ENCODE data around the gene GPANK1. TPM values are rescaled to one million over a fixed set of nuclear protein-coding genes. Genes with fewer than 3 reads are reported as not detected.

The GPANK1 gene
- total RNA-seq, 3 donors from 2014 or later, result 34.9 to 37.8 (median 37.5) TPM

GRCh38 chr6:31614075-31614619, 50.6 kb downstream of the GPANK1 start:
- H3K9me3 Mint-ChIP-seq, result no peaks in the 10 kb centered on the region
- H3K4me3 Mint-ChIP-seq, result no peak overlapping the region
- DNase-seq (no peak), ATAC-seq (no peak)
- H3K27me3 Mint-ChIP-seq (ENCODE audit: low read depth), result no peaks in the 10 kb centered on the region
- H3K36me3 Mint-ChIP-seq (ENCODE audit: insufficient read depth), result no peaks in the 10 kb centered on the region
- H3K4me1 Mint-ChIP-seq (ENCODE audit: low read depth), result peaks cover 28% of the 10 kb centered on the region

Other genes starting within 250 kb of the GPANK1 start
- gene MICB, start 166.9 kb downstream of the GPANK1 start, total RNA-seq, result 10 to 100 TPM; 11.3 to 14.9 (median 12.5) TPM
- gene MCCD1, start 136.0 kb downstream of the GPANK1 start, total RNA-seq, result not detected
- gene DDX39B, start 123.0 kb downstream of the GPANK1 start, total RNA-seq, result 100 to 1,000 TPM; 644 to 667 (median 666) TPM
- under 1 TPM; 0.38 to 0.84 (median 0.58) TPM for gene ATP6V1G2, start 118.4 kb downstream of the GPANK1 start, total RNA-seq
- 10 to 100 TPM in 2 of 3 donors, 1 to 10 TPM in 1; 9.3 to 12.8 (median 12.7) TPM for gene NFKBIL1, start 117.4 kb downstream of the GPANK1 start, total RNA-seq
- gene LTA, start 92.7 kb downstream of the GPANK1 start, total RNA-seq, result 1,000 to 10,000 TPM; 1,238 to 1,641 (median 1,296) TPM
- gene TNF, start 89.4 kb downstream of the GPANK1 start, total RNA-seq, result 100 to 1,000 TPM; 485 to 701 (median 587) TPM
- 100 to 1,000 TPM; 161 to 210 (median 186) TPM for gene LTB, start 82.6 kb downstream of the GPANK1 start, total RNA-seq
- gene LST1, start 78.7 kb downstream of the GPANK1 start, total RNA-seq, result 1 to 10 TPM; 4.8 to 7.9 (median 7.0) TPM
- 10 to 100 TPM in 1 of 3 donors, 1 to 10 TPM in 2; 6.0 to 27.3 (median 8.4) TPM for gene NCR3, start 72.0 kb downstream of the GPANK1 start, total RNA-seq
- gene AIF1, start 49.8 kb downstream of the GPANK1 start, total RNA-seq, result 10 to 100 TPM; 18.5 to 57.5 (median 36.5) TPM
- gene PRRC2A, start 44.3 kb downstream of the GPANK1 start, total RNA-seq, result 100 to 1,000 TPM; 290 to 309 (median 306) TPM
- 100 to 1,000 TPM; 403 to 418 (median 411) TPM for gene BAG6, start 12.3 kb downstream of the GPANK1 start, total RNA-seq
- gene APOM, start 9.1 kb downstream of the GPANK1 start, total RNA-seq, result 1 to 10 TPM; 1.8 to 2.8 (median 2.1) TPM
- 10 to 100 TPM; 17.1 to 18.3 (median 18.2) TPM for gene C6orf47, start 4.2 kb downstream of the GPANK1 start, total RNA-seq
- gene CSNK2B, start 1.1 kb upstream of the GPANK1 start, total RNA-seq, result 100 to 1,000 TPM; 301 to 311 (median 307) TPM
- 10 to 100 TPM; 22.6 to 24.0 (median 22.9) TPM for gene LY6G5B, start 5.0 kb upstream of the GPANK1 start, total RNA-seq
- gene LY6G5C, start 16.1 kb upstream of the GPANK1 start, total RNA-seq, result 1 to 10 TPM; 2.3 to 3.8 (median 3.1) TPM
- 10 to 100 TPM; 33.9 to 38.1 (median 35.2) TPM for gene ABHD16A, start 38.3 kb upstream of the GPANK1 start, total RNA-seq
- gene LY6G6F, start 41.9 kb upstream of the GPANK1 start, total RNA-seq, result not detected
- gene LY6G6D, start 50.4 kb upstream of the GPANK1 start, total RNA-seq, result not detected
- not detected for gene LY6G6C, start 56.7 kb upstream of the GPANK1 start, total RNA-seq
- gene MPIG6B, start 58.4 kb upstream of the GPANK1 start, total RNA-seq, result under 1 TPM in 2 of 3 donors, not detected in 1; 0.33 to 0.55 TPM
- gene DDAH2, start 64.3 kb upstream of the GPANK1 start, total RNA-seq, result 1 to 10 TPM; 3.4 to 3.9 (median 3.5) TPM
- 100 to 1,000 TPM; 344 to 370 (median 353) TPM for gene CLIC1, start 71.5 kb upstream of the GPANK1 start, total RNA-seq
- 10 to 100 TPM; 30.9 to 35.4 (median 34.3) TPM for gene MSH5, start 75.0 kb upstream of the GPANK1 start, total RNA-seq
- gene SAPCD1, start 97.7 kb upstream of the GPANK1 start, total RNA-seq, result 10 to 100 TPM in 2 of 3 donors, 1 to 10 TPM in 1; 9.4 to 12.2 (median 12.1) TPM
- 1 to 10 TPM; 1.4 TPM for gene VWA7, start 112.3 kb upstream of the GPANK1 start, total RNA-seq
- gene VARS1, start 130.8 kb upstream of the GPANK1 start, total RNA-seq, result 100 to 1,000 TPM; 231 to 263 (median 234) TPM
- 100 to 1,000 TPM; 163 to 192 (median 184) TPM for gene LSM2, start 142.0 kb upstream of the GPANK1 start, total RNA-seq
- gene HSPA1L, start 150.3 kb upstream of the GPANK1 start, total RNA-seq, result 1 to 10 TPM; 1.6 to 1.8 (median 1.7) TPM
- gene HSPA1A, start 150.5 kb upstream of the GPANK1 start, total RNA-seq, result 10 to 100 TPM; 33.3 to 38.1 (median 34.2) TPM
- gene HSPA1B, start 162.7 kb upstream of the GPANK1 start, total RNA-seq, result 10 to 100 TPM; 76.1 to 97.7 (median 93.0) TPM
- gene NEU1, start 197.8 kb upstream of the GPANK1 start, total RNA-seq, result 10 to 100 TPM; 25.6 to 26.7 (median 26.0) TPM
- gene SLC44A4, start 214.0 kb upstream of the GPANK1 start, total RNA-seq, result under 1 TPM; 0.13 to 0.60 (median 0.20) TPM
- 10 to 100 TPM; 52.8 to 70.9 (median 67.8) TPM for gene EHMT2, start 232.7 kb upstream of the GPANK1 start, total RNA-seq
- 1 to 10 TPM; 3.5 to 6.1 (median 5.4) TPM for gene ZBTB12, start 237.1 kb upstream of the GPANK1 start, total RNA-seq